A549 (cell line): ENCODE results near the gene LMTK2. TPM values are rescaled to one million over a fixed set of nuclear protein-coding genes. Genes with fewer than 3 reads are reported as not detected.

Source experiments
- ATAC-seq, 2 experiments: fragments of 200-7000 bp in 1 of 2; fragments of >200 bp in 1 of 2; cut with Nextera tagmentation in 1 of 2; cut with Tn5 transposase in 1 of 2; 3 replicates each; pipeline versions ENCODE4 v1.8.0 to v1.9.1; 2018 to 2020; ENCODE audit warnings: mild to moderate bottlenecking in 1 of 2, moderate library complexity in 1 of 2
- CTCF ChIA-PET: fragments of 300-600 bp; sonication (Branson Sonifier 250); formaldehyde crosslinking; extraction: SDS; loops from one replicate; lab custom pipeline; 2021; ENCODE audit warnings: antibody characterized with exemption, inconsistent platforms; lab: Yijun Ruan, JAX
- POLR2A ChIA-PET: fragments of 350-600 bp; formaldehyde crosslinking; extraction: SDS; loops from one replicate; lab custom pipeline; 2021; ENCODE audit warnings: antibody characterized with exemption, inconsistent platforms; lab: Yijun Ruan, JAX
- DNase-seq, 2 experiments: peaks; one replicate each; pipeline versions ENCODE4 v3.0.0 to v3.0.0-alpha.2; 2011 to 2016; ENCODE audit warnings: low read depth in 1 of 2, low spot score in 1 of 2
- FAIRE-seq: peaks from 2 replicates; lab custom pipeline; 2011; peaks lifted over from hg19 to GRCh38; lab: Jason Lieb, UNC
- H3K27ac ChIP-seq, 2 experiments: fragments of >200 bp; sonication (Bioruptor Twin); formaldehyde crosslinking; 3 replicates each; pipeline ENCODE4 v1.5.1; 2016 to 2017
- H3K4me1 ChIP-seq: fragments of >200 bp; sonication (Bioruptor Twin); formaldehyde crosslinking; 3 replicates; pipeline ENCODE4 v1.6.1; 2016
- H3K4me2 ChIP-seq: fragments of >200 bp; sonication (Bioruptor Twin); formaldehyde crosslinking; 3 replicates; pipeline ENCODE4 v1.6.1; 2016
- H3K4me3 ChIP-seq: fragments of >200 bp; sonication (Bioruptor Twin); formaldehyde crosslinking; 3 replicates; pipeline ENCODE4 v1.5.1; 2016
- H3K9me3 ChIP-seq: fragments of >200 bp; sonication (Bioruptor Twin); formaldehyde crosslinking; 3 replicates; pipeline ENCODE4 v1.6.1; 2016
- ATOH8 ChIP-seq: fragments of 250-450 bp; sonication (Bioruptor Pico); IDR thresholded peaks from 2 replicates; pipeline ENCODE4 v1.5.0; 2020; ENCODE audit warnings: low read depth, mild to moderate bottlenecking, moderate library complexity
- CTCF ChIP-seq: fragments of >200 bp; sonication (Bioruptor Twin); formaldehyde crosslinking; IDR thresholded peaks from 3 replicates; pipeline ENCODE4 v1.5.1; 2016
- E2F6 ChIP-seq: IDR thresholded peaks from 2 replicates; pipeline ENCODE4 v1.6.1; 2012; ENCODE audit warnings: low read depth, borderline replicate concordance
- EHMT2 ChIP-seq: fragments of 200-600 bp; sonication (generic); IDR thresholded peaks from 2 replicates; pipeline ENCODE4 v1.6.1; 2016; ENCODE audit warnings: antibody characterized with exemption, low read depth, mild to moderate bottlenecking, moderate library complexity
- ELK1 ChIP-seq: fragments of 150-350 bp; IDR thresholded peaks from 2 replicates; pipeline ENCODE4 v1.6.1; 2014; ENCODE audit warnings: low read depth, mild to moderate bottlenecking, low read length
- FOSB ChIP-seq: fragments of 250-450 bp; sonication (Bioruptor Pico); IDR thresholded peaks from 2 replicates; pipeline ENCODE4 v1.5.0; 2020; ENCODE audit warnings: mild to moderate bottlenecking, moderate library complexity
- FOSL2 ChIP-seq, 2 experiments: fragments of 450-650 bp in 1 of 2; fragments of >200 bp in 1 of 2; sonication (Bioruptor Twin) in 1 of 2; formaldehyde crosslinking; IDR thresholded peaks; 2 replicates each; pipeline versions ENCODE4 v1.5.0 to v1.6.1; 2016 to 2020; ENCODE audit warnings: mild to moderate bottlenecking in 1 of 2, moderate library complexity in 1 of 2
- HDAC2 ChIP-seq: fragments of 200-600 bp; sonication (generic); IDR thresholded peaks from 2 replicates; pipeline ENCODE4 v1.6.1; 2016
- HOXB13 ChIP-seq: fragments of 250-450 bp; sonication (Bioruptor Pico); IDR thresholded peaks from 2 replicates; pipeline ENCODE4 v1.5.0; 2020; ENCODE audit warnings: low read depth, mild to moderate bottlenecking, moderate library complexity
- JUNB ChIP-seq: fragments of >200 bp; sonication (Bioruptor Twin); formaldehyde crosslinking; IDR thresholded peaks from 2 replicates; pipeline ENCODE4 v1.6.1; 2016
- KDM5A ChIP-seq: fragments of 200-600 bp; sonication (generic); IDR thresholded peaks from 2 replicates; pipeline ENCODE4 v1.6.1; 2016; ENCODE audit warnings: antibody characterized with exemption, mild to moderate bottlenecking
- NFE2L2 ChIP-seq: fragments of 150-350 bp; conservative IDR thresholded peaks from 2 replicates; pipeline ENCODE4 v1.6.1; 2014; ENCODE audit warnings: low read length
- RARB ChIP-seq: fragments of 250-450 bp; sonication (Bioruptor Pico); IDR thresholded peaks from 2 replicates; pipeline ENCODE4 v1.8.0; 2021; ENCODE audit warnings: mild to moderate bottlenecking, moderate library complexity
- RCOR1 ChIP-seq: fragments of 150-350 bp; IDR thresholded peaks from 2 replicates; pipeline ENCODE4 v1.6.1; 2014; ENCODE audit warnings: antibody characterized with exemption, low read length, low read depth
- RFX5 ChIP-seq: fragments of 450-650 bp; IDR thresholded peaks from 2 replicates; pipeline ENCODE4 v1.7.1; 2014; ENCODE audit warnings: antibody characterized with exemption, mild to moderate bottlenecking, moderate library complexity
- SREBF2 ChIP-seq: fragments of 450-650 bp; IDR thresholded peaks from 2 replicates; pipeline ENCODE4 v1.6.1; 2014; ENCODE audit warnings: mild to moderate bottlenecking, moderate library complexity
- ZC3H11A ChIP-seq: fragments of 450-650 bp; IDR thresholded peaks from 2 replicates; pipeline ENCODE4 v1.6.1; 2014; ENCODE audit warnings: antibody characterized with exemption, mild to moderate bottlenecking
- ZNF302 ChIP-seq: fragments of 250-450 bp; sonication (Bioruptor Pico); IDR thresholded peaks from 2 replicates; pipeline ENCODE4 v1.9.0; 2021; ENCODE audit warnings: inconsistent platforms, mild to moderate bottlenecking, moderate library complexity
- WGBS: methylation state at CpG from one replicate; pipeline ENCODE4 v1.1.6; 2017; ENCODE audit errors: missing lambda C conversion rate; 5-methylcytosine and 5-hydroxymethylcytosine counted together
- polyA plus RNA-seq, 4 experiments: library from polyadenylated mRNA; depleted of rRNA in 3 of 4; stranded (reverse); fragments of >200 nt; fragmentation: RNase III in 1 of 4; extraction: RNeasy Plus Mini Kit Qiagen cat#74134 plus additional on column Dnase treatment in 1 of 4; gene quantifications; 2 replicates in 3 of 4; 3 replicates in 1 of 4; pipeline ENCODE4 v1.2.3, GENCODE V29; 2011 to 2017
- TF ChIP-seq, protein P1 (sequence below): fragments of >200 bp; sonication (Bioruptor Twin); formaldehyde crosslinking; IDR thresholded peaks from 3 replicates; pipeline ENCODE4 v1.6.1; 2016

LMTK2 gene
- polyA plus RNA-seq, 2 of the 4 experiments (the other 2 are of a cell fraction), result 7.9 to 13.0 TPM

GRCh38 chr7:98242934-98243333 lies 136.3 kb downstream of the LMTK2 start:
- no peak overlapping the region for H3K4me2 ChIP-seq
- no peak for DNase-seq
- WGBS, result 83% methylated on average over 2 of the region's 4 CpGs
- POLR2A ChIA-PET, result no interaction called here
- no peaks in the 10 kb centered on the region for H3K9me3 ChIP-seq
- ATAC-seq, result no peak
- no peak overlapping the region for H3K27ac ChIP-seq
- FAIRE-seq, result no peak
- no peaks in the 10 kb centered on the region for H3K4me1 ChIP-seq
- TF ChIP-seq HOXB13 (CRISPR knock-in tag), result no peak
- TF ChIP-seq ZNF302, result no peak
- TF ChIP-seq CTCF, result no peak
- TF ChIP-seq NFE2L2, result no peak
- TF ChIP-seq ZC3H11A, result no peak
- TF ChIP-seq, protein P1, sequence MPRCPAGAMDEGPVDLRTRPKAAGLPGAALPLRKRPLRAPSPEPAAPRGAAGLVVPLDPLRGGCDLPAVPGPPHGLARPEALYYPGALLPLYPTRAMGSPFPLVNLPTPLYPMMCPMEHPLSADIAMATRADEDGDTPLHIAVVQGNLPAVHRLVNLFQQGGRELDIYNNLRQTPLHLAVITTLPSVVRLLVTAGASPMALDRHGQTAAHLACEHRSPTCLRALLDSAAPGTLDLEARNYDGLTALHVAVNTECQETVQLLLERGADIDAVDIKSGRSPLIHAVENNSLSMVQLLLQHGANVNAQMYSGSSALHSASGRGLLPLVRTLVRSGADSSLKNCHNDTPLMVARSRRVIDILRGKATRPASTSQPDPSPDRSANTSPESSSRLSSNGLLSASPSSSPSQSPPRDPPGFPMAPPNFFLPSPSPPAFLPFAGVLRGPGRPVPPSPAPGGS, result no peak
- no peak for TF ChIP-seq ATOH8
- TF ChIP-seq FOSB (CRISPR knock-in tag), result no peak
- TF ChIP-seq HDAC2, result no peak
- TF ChIP-seq SREBF2, result no peak
- TF ChIP-seq FOSL2 (IDR thresholded peaks at IDR 0.05), result no peak
- TF ChIP-seq FOSL2 (CRISPR knock-in tag; IDR thresholded peaks at IDR 0.05), result no peak
- TF ChIP-seq EHMT2, result no peak
- TF ChIP-seq ELK1, result no peak
- TF ChIP-seq E2F6, result no peak
- TF ChIP-seq JUNB, result no peak
- TF ChIP-seq KDM5A, result no peak
- CTCF ChIA-PET, result interaction anchor here (1.0 kb wide), 2 partner anchors 14 to 159 kb away, joined by 3 to 4 read pairs; no protein-coding TSS in a partner anchor
- no peak overlapping the region for H3K4me3 ChIP-seq

- TF ChIP-seq RCOR1, result no peak
- TF ChIP-seq CTCF, result no peak
- no peak for TF ChIP-seq ZNF302
- TF ChIP-seq JUNB, result no peak
- no peak for TF ChIP-seq RARB (CRISPR knock-in tag)
- TF ChIP-seq RFX5, result no peak
- TF ChIP-seq, protein P1, result no peak
- no peak for TF ChIP-seq NFE2L2
- Histone ChIP-seq H3K4me1 (no peaks in the 10 kb centered on the region), H3K4me3 (no peak overlapping the region), H3K9me3 (no peaks in the 10 kb centered on the region), H3K27ac (no peak overlapping the region), H3K4me2 (no peak overlapping the region)
- ChIA-PET POLR2A (no interaction called here), CTCF (interaction anchor here (0.6 to 1.6 kb wide), 3 partner anchors 9 to 1081 kb away, joined by 4 to 6 read pairs (median 5); no protein-coding TSS in a partner anchor)
- no peak for ATAC-seq
- FAIRE-seq, result no peak
- WGBS, result 95% methylated on average over 13 of the region's 14 CpGs
- no peak for DNase-seq
Measured at GRCh38 chr7:98244871-98245270, 138.2 kb downstream of the LMTK2 start.
